Stimulated activated CD4-positive, alpha-beta T cell treated with anti-CD3 and anti-CD28 coated beads, TNF-alpha, amount 100 ng/mL, for 4 hours (primary cell): ENCODE measurements around the gene SERTM2.
"Not testable (repeated sequence)": the region's sequence is repeated elsewhere in the genome, so short reads cannot be mapped to it uniquely, and the experiment has no call there.

Experiments
- DNase-seq, 3 experiments: peaks; one replicate each; pipeline ENCODE4 v3.0.0-alpha.2; 2020; ENCODE audit warnings: low read depth in 3 of 3

Gene SERTM2

DNA sequence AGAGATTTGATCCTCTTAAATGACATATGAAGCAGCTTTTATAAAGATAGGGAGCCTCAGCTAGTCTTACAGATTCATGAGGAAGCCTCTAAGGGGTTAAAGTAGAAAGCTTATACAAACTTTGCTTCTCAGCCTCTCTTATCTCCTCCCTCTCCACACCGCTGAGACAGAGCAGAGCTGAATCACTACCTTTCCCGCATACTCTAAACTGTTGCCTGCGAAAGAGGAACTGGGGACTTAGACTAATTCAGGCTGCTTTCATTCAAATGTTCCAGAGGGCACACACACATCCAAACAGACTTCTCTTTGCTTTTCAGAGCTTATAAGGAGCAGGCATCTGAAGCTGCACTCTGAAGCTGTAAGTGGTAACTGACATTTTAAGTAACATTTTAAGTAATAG, at the start of gene SERTM2:
SERTM2 (plus strand) TSS at position 169 of the 400 bp plus-strand sequence. CDS start 7,213 bp downstream, outside the sequence.
- DNase-seq, result no peak

DNA sequence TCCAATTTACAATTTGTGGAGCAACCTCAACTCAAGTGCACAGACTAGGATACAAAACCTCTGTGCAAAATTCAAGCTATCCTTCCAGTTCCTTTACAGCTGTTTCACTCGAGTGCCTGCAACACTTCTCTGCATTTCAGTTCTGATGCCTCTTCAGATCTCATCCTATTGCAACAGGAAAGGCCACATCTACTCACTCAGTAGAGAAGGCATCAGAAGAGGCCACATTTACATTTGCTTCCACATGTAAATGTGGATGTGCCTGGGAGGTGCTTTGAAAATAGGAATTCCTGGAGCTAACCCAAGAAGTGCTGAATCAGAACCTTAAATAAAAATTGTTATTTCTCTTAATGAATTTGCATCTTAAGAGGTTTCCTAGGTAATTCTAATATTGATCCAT, 45.8 kb upstream of the SERTM2 start:
- DNase-seq, result no peak

DNA sequence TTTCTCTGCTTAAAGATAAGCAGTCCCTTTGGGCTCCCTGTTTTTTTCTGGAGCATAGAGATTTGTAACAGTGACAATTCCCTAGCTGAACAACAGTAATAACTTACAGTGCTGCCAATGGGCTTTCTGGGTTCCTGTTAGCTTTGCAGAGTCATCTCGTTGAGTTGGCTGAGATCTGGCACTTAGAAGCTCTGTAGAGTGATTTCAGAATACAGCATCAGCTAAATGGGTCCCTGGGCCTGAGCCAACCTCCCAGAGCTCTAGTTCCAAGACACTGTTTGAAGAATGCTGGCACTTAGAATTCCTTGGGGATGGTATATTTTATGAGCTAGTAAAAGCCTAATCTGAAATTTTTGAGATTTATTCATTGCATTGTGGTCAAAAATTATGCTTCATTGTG, 43.5 kb upstream of the SERTM2 start:
- DNase-seq, result no peak

DNA sequence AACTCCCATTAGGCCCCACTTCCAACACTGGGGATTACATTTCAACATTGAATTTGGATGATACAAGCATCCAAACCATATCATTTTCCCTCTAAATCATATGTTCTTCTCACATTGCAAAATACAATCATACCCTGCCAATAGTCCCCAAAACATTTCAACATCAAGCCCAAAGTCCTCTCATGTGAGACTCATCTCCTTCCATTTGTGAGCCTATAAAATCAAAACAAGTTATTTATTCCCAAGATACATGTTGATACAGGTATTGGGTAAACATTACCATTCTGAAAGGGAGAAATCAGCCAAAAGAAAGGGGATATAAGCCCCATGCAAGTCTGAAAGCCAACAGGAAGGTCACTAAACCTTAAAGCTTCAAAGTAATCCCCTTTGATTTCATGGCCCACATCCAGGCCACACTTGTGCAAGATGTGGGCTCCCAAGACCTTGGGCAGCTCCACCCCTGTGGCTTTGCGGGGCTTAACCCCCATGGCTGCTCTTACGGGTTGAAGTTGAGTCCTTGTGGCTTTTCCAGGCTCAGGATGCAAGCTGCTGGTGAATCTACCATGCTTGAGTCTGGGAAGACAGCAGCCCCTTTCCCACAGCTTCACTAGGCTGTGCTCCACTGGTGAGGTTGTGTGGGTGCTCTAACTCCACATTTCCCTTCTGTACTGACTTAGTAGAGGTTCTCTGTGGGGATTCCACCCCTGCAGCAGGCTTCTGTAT, 40.6 kb upstream of the SERTM2 start:
- no peak for DNase-seq

DNA sequence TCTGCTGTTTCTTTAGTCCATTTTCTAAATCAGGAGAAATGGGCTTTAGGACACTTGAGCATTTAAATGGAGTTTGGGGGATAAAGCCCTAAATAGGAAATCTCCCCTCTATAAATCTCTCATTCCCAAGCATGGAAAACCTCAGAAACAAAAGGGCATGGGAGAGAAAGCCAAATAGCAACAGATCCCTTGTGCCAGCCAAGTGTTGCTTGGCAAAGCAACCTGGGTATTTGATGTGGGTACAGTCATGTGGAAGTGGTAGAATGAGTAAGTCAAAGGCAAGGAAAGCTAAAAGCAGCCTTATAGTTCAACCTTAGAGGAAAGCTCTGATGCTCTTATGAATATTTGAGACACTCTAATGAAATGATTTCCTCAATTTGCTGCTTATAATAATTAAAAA, 29.5 kb upstream of the SERTM2 start:
- DNase-seq, result no peak

- no peak for DNase-seq
Measured at GRCh38 chrX:111483135-111483534, 28.3 kb upstream of the SERTM2 start.

- no peak for DNase-seq
Measured at GRCh38 chrX:111483881-111484280, 27.6 kb upstream of the SERTM2 start.

DNA sequence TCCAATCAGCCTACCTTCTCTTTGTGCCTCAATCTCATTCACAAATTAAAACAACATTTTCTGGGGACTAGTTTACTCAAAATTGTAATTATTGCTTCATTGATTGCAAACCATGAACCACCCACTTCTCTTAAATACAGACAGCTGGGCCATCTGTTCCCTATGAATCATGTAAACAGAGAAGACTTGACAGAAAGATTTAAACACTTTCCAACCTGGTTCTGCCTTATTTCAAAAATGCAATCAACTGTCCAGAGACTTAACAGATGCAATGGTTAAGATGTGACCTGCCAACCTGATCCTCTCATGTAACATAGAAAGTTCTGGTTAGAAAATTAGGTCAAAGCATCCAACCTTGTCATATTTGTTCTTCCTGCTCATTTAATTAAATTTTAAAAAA, 20.8 kb upstream of the SERTM2 start:
- DNase-seq, result no peak

GRCh38 chrX:111492085-111492484, 19.4 kb upstream of the SERTM2 start:
- DNase-seq, result no peak

DNA sequence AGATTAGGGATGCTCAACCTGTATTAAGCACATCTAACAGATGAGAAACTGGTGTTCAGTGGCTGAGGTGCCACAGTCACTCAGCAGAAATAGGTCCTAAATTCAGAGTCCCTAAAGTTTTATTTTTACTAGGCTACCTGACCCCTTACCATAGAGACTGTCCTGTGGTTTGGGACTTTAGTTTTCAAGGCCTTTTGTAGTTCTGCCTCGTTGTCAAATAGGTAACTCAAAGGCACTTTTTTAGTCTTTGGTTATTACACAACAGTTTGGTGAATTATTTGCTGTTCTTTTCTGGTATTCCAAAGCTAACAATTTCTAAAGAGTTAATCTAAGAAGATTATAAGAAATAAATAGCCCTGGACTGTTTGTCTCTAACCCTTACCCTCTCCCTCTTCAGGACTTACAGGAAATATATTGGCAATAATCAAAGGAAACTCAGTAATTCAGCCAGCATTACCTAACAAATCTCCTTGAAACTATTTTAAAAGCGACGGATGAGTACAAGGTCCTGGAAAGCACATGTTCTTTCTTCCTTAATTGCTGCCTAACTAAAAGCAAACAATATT, 12.8 kb upstream of the SERTM2 start:
- no peak for DNase-seq

GRCh38 chrX:111503485-111503993, 7.9 kb upstream of the SERTM2 start:
- no peak for DNase-seq

DNA sequence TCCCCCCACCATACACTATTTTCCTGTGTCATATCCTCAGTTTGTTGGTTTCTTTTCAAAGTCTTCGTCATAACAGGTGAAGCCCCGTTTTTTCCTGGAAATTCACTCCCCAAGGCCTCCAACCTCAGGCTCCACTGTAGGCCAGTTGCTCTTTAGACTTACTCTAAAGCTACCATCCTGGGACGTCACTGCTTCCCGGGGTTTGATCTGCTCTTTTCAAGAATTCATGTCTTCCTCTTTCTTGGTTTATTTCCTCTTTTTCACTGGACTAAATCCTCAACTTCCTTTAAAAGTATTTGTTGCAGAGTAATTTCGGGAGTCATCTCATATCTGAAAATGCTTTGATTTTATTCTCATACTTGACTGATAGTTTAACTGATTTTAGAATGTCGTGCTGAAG, 6.5 kb upstream of the SERTM2 start:
- no peak for DNase-seq

- DNase-seq, result no peak
Measured at GRCh38 chrX:111505783-111506182, 5.7 kb upstream of the SERTM2 start.

DNA sequence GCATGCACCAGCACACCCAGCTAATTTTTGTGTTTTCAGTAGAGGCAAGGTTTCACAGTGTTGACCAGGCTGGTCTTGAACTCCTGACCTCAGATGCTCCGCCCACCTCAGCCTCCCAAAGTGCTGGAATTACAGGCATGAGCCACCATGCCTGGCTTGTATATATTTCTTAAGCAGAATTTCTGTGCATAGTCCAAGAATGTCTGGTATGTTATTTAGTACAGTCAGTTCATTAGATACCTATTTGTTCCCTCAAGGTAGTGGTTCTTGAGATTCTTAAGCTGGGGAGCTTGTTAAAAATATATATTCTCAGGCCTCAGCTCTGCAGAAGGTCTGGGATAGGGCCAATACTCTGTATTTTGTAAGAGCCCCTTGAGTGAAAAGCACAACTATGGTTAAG, 4.6 kb upstream of the SERTM2 start:
- DNase-seq, result no peak

DNA sequence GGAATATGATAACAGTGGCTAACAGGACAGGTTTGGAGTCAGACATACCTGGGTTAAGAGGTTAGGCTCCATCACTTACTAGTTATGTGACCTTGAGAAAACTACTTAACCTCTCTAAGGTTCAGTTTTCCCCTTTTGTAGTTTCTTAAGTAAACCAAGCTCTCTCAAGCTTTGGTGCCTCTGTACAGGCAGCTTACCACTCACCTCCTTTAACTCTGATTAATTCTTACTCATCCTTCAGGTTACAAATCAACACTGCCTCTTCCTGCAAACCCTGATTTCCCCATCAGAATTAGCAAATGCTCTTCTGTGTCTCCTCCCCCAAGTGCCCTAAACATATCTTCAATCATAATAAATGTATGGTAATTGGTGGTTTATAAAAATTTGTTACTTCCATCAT, 3.5 kb upstream of the SERTM2 start:
- DNase-seq, result no peak

DNA sequence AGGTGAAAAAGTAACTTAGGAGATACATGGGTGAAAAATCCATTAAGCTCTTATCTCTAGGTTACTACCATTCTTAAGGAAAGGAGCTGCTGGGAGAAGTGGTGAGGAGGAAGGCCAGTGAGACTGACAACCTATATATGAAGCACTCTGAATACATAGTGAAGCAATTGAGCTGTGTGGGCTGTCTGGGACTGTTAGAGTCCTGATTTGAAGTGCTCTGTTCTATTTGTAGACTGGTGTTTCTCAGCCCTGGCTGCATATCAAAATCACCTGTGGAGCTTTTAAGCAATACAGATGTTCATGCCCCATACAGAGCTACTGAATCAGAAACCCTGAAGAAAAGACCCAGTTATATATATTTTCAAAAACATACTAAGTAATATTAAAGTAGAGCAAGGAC, 3.9 kb downstream of the SERTM2 start:
- no peak for DNase-seq

DNA sequence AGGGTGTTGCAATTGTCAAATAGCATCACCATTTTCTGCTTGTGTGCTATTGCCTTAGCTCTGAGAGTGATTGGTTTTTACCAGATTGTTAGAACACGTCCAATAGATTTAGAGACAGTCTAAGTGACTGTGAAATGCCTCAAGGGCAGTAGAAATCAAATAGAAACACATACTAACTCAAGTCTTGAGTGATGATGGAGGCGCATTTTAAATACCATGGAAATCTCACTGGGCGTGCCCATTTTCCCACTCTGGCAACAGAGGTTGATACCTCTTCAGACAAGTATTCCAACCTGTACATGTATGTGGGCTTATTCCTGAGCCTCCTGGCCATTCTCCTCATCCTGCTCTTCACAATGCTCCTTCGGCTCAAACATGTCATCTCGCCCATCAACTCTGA, 7.2 kb downstream of the SERTM2 start:
- no peak for DNase-seq

DNA sequence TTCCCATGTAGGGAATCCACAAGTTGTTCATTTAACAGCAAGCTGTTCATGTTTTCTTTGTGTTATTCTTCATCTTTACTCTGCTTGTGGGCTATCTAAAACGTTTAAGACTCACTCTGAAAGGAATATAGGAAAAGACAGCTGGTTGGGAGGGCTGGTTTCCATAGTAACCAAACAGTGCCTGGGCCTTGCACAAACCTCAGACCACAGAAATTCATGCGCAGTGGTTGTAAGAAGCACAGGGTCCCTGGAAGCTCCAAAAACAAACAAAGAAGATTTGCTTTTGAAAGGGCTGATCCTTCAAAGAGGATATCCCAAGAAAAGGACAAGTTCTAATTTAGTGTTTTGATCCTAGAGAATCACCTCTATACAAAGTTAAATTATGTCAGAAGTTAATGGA, 7.8 kb downstream of the SERTM2 start:
- DNase-seq, result no peak

DNA sequence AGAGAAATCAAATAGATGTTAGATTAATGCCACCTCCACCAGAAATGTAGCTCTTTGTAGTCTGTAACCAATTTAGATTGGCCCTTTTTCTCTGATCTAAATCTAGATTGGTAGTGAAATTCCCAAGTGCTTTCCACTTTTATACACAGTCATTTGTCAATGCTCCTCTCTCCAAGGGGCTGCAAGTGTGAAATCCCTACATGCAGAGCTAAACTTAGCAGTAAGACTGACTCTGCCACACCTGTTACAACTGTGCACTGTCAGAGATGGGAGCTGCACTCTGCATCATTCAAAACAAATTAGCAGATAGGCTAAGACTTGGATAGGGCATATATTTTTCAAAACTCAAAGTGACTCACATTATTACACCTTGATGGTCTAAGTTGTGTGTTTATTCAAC, 9.1 kb downstream of the SERTM2 start:
- DNase-seq, result no peak

DNA sequence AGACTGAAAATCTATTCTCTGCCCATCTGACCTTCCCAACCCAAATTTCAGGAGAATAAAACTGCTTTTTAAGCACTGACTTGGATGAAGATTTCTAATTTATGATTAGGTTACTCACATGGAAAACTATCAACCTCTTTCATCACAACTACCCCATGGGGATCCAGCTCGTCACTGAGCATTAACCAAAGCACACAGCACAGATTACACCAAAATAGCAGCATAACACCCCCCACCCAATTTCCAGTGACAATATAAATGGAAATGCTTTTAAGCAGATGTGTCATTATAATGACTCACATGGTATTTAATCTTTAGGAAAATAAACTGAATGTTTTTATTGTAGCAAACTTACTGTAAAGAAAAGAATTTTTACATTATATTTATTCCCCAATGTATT, 9.7 kb downstream of the SERTM2 start:
- DNase-seq, result no peak

DNA sequence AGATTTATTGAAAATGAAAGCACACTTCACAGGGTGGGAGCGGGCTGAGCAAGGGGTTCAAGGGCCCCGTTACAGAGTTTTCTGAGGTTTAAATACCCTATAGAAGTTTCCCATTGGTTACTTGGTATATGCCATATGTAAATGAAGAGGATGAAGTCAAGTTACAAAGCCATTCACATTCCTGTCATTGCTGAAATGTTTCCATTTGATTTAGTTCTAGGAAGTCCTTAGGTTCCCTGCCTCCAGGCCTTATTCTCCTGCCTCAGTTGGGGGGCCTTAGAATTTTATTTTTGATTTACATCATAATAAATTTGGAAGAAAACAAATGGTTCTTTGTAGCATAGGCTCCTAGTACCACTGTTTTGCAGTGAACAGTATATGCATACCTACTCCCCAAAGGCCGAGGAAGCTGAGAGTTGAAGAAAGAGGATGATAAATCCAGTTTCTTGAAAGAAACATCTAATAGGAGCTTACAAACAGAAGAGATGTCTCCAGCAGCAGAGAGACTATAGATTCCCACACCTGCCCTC, 31.8 kb downstream of the SERTM2 start:
- DNase-seq, result no peak

DNA sequence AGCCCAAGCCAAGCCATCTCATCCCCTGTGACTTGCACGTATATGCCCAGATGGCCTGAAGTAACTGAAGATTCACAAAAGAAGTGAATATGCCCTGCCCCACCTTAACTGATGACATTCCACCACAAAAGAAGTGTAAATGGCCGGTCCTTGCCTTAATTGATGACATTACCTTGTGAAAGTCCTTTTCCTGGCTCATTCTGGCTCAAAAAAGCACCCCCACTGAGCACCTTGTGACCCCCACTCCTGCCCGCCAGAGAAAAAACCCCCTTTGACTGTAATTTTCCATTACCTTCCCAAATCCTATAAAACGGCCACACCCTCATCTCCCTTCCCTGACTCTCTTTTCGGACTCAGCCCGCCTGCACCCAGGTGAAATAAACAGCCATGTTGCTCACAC, 37.8 kb downstream of the SERTM2 start:
- DNase-seq, result not testable (repeated sequence)

- no peak for DNase-seq
Measured at GRCh38 chrX:111555406-111555958, 44.0 kb downstream of the SERTM2 start.
